Left lung (tissue), 10 donors: Measurements from ENCODE around the gene ADGRG7. TPM values are rescaled to one million over a fixed set of nuclear protein-coding genes. Genes with fewer than 3 reads are reported as not detected.

Source experiments
- ATAC-seq: fragments of 200-7000 bp; cut with Tn5 transposase; one replicate; pipeline ENCODE4 v1.9.1; 2020; ENCODE audit warnings: moderate library complexity
- DNase-seq, 4 donors: peaks; one replicate each; pipeline ENCODE4 v3.0.0-alpha.2; 2013 to 2020
- H3K27ac ChIP-seq, 2 donors: fragments of 200-600 bp; sonication (generic) in 1 of 2; one replicate each; pipeline versions ENCODE4 v1.5.0 to v1.8.0; 2020 to 2021
- H3K27me3 ChIP-seq, 2 donors: fragments of 200-600 bp; sonication (generic) in 1 of 2; one replicate each; pipeline versions ENCODE4 v1.5.0 to v1.8.0; 2020 to 2021
- H3K36me3 ChIP-seq, 2 donors: fragments of 200-600 bp; sonication (generic) in 1 of 2; one replicate each; pipeline versions ENCODE4 v1.5.0 to v1.8.0; 2020 to 2021
- H3K4me1 ChIP-seq, 2 donors: fragments of 200-600 bp; one replicate each; pipeline ENCODE4 v1.8.0; 2021
- H3K4me3 ChIP-seq, 2 donors: fragments of 200-600 bp; sonication (generic) in 1 of 2; one replicate each; pipeline versions ENCODE4 v1.5.0 to v1.8.0; 2020 to 2021; ENCODE audit warnings: mild to moderate bottlenecking in 1 of 2
- H3K9me3 ChIP-seq, 2 donors: fragments of 200-600 bp; sonication (generic) in 1 of 2; one replicate each; pipeline versions ENCODE4 v1.5.0 to v1.8.0; 2020 to 2021
- CTCF ChIP-seq, 2 donors: fragments of 200-600 bp; sonication (generic) in 1 of 2; IDR thresholded peaks; one replicate each; pipeline versions ENCODE4 v1.5.0 to v1.8.0; 2021; ENCODE audit warnings: antibody characterized with exemption in 2 of 2
- intact Hi-C, 2 donors: fragments of 100-400 bp; cut with DNase I; formaldehyde crosslinking; loops; one replicate each; pipeline versions ENCODE4 v1.11.2 to v1.14.2; 2022
- polyA plus RNA-seq, 6 donors: library from polyadenylated mRNA; unstranded; fragments of 120-200 nt; gene quantifications; one replicate each; pipeline ENCODE4 v1.2.1, GENCODE V29; 2013; ENCODE audit not compliant: insufficient read length in 6 of 6
- total RNA-seq, 2 donors: library from RNA; stranded (reverse); fragmentation: NEBNext Ultra II Directional; extraction: Animal tissue kit (Norgen Biotek cat#: 25700); gene quantifications; one replicate each; pipeline ENCODE4 v1.2.1, GENCODE V29; 2021
- donor health status: DM: no; HTN: yes; CAD: no.
- donor health status: DM: no; HTN: no; CAD: no.

ADGRG7 gene
- total and polyA plus RNA-seq, 8 donors, result not detected

- Histone ChIP-seq H3K27ac (no peak overlapping the region), H3K4me3 (no peak overlapping the region), H3K27me3 (no peaks in the 10 kb centered on the region), H3K9me3 (no peaks in the 10 kb centered on the region), H3K36me3 (peaks cover 0 to 65% of the 10 kb centered on the region in 2 donors), H3K4me1 (peaks cover 0 to 28% of the 10 kb centered on the region in 2 donors)
- intact Hi-C loops, result no loop called here
- no peak for TF ChIP-seq CTCF (IDR thresholded peaks at IDR 0.05)
- DNase-seq, result no peak
- no peak for ATAC-seq
Measured at GRCh38 chr3:100719136-100719535, 109.7 kb downstream of the ADGRG7 start.

GRCh38 chr3:100720426-100720825, 111.0 kb downstream of the ADGRG7 start:
- Histone ChIP-seq H3K4me1 (peaks cover 0 to 26% of the 10 kb centered on the region in 2 donors), H3K27ac (no peak overlapping the region), H3K27me3 (no peaks in the 10 kb centered on the region), H3K9me3 (no peaks in the 10 kb centered on the region), H3K4me3 (no peak overlapping the region), H3K36me3 (peaks cover 0 to 62% of the 10 kb centered on the region in 2 donors)
- no peak for TF ChIP-seq CTCF (IDR thresholded peaks at IDR 0.05)
- DNase-seq (no peak), ATAC-seq (no peak)
- intact Hi-C loops, result no loop called here

GRCh38 chr3:100725935-100726513, 116.6 kb downstream of the ADGRG7 start:
- Histone ChIP-seq H3K27ac (no peak overlapping the region), H3K9me3 (no peaks in the 10 kb centered on the region), H3K36me3 (peaks cover 0 to 80% of the 10 kb centered on the region in 2 donors), H3K27me3 (no peaks in the 10 kb centered on the region), H3K4me3 (no peak overlapping the region), H3K4me1 (no peaks in the 10 kb centered on the region)
- ATAC-seq, result no peak
- TF ChIP-seq CTCF (IDR thresholded peaks at IDR 0.05), result no peak
- no peak for DNase-seq
- intact Hi-C loops, result no loop called here

GRCh38 chr3:100726706-100727105, 117.3 kb downstream of the ADGRG7 start:
- Histone ChIP-seq H3K9me3 (no peaks in the 10 kb centered on the region), H3K4me1 (no peaks in the 10 kb centered on the region), H3K27me3 (no peaks in the 10 kb centered on the region), H3K27ac (no peak overlapping the region), H3K4me3 (no peak overlapping the region), H3K36me3 (peaks cover 0 to 80% of the 10 kb centered on the region in 2 donors)
- intact Hi-C loops, result no loop called here
- DNase-seq, result no peak
- TF ChIP-seq CTCF (IDR thresholded peaks at IDR 0.05), result no peak
- ATAC-seq, result no peak

GRCh38 chr3:100730524-100730923, 121.1 kb downstream of the ADGRG7 start:
- intact Hi-C loops, result no loop called here
- H3K36me3 ChIP-seq, result peaks cover 0 to 97% of the 10 kb centered on the region in 2 donors
- no peak for ATAC-seq
- H3K4me1 ChIP-seq, result no peaks in the 10 kb centered on the region
- no peaks in the 10 kb centered on the region for H3K27me3 ChIP-seq
- DNase-seq, result no peak
- no peak overlapping the region for H3K27ac ChIP-seq
- no peak overlapping the region for H3K4me3 ChIP-seq
- H3K9me3 ChIP-seq, result no peaks in the 10 kb centered on the region
- TF ChIP-seq CTCF (IDR thresholded peaks at IDR 0.05), result no peak
